Kidney capillary endothelial cell (primary cell): Measurements from ENCODE around the gene TSEN15.

Source experiments
- DNase-seq: peaks from one replicate; pipeline ENCODE4 v3.0.0-alpha.2; 2018; ENCODE audit warnings: low spot score

Gene TSEN15

GRCh38 chr1:184051485-184052193 is at the start of gene TSEN15:
TSEN15 (plus strand) TSS chr1:184051730; CDS start chr1:184051756, 26 bp downstream.
- peak; percentile 62 for DNase-seq

- peak; percentile 82 for DNase-seq
These were observed 49.5 kb upstream of the TSEN15 start for GRCh38 chr1:184002071-184002470.

- no peak for DNase-seq
These were observed 46.6 kb upstream of the TSEN15 start for GRCh38 chr1:184004935-184005334.

GRCh38 chr1:184005506-184005905 is 46.0 kb upstream of the TSEN15 start:
- DNase-seq = no peak

GRCh38 chr1:184010788-184011187 is 40.7 kb upstream of the TSEN15 start:
- no peak for DNase-seq

GRCh38 chr1:184012187-184012586 is 39.3 kb upstream of the TSEN15 start:
- no peak for DNase-seq

- no peak for DNase-seq
These were observed 37.3 kb upstream of the TSEN15 start for GRCh38 chr1:184014271-184014670.

GRCh38 chr1:184016169-184016568 is 35.4 kb upstream of the TSEN15 start:
- no peak for DNase-seq

- no peak for DNase-seq
These were observed 34.2 kb upstream of the TSEN15 start for GRCh38 chr1:184017306-184017705.

- DNase-seq = no peak
These were observed 32.9 kb upstream of the TSEN15 start for GRCh38 chr1:184018622-184019021.

GRCh38 chr1:184019069-184019468 is 32.5 kb upstream of the TSEN15 start:
- DNase-seq = no peak

GRCh38 chr1:184019506-184019905 is 32.0 kb upstream of the TSEN15 start:
- no peak for DNase-seq

- no peak for DNase-seq
These were observed 31.2 kb upstream of the TSEN15 start for GRCh38 chr1:184020328-184020727.

GRCh38 chr1:184020855-184021254 is 30.7 kb upstream of the TSEN15 start:
- DNase-seq = no peak

GRCh38 chr1:184021728-184022127 is 29.8 kb upstream of the TSEN15 start:
- no peak for DNase-seq

GRCh38 chr1:184022668-184023067 is 28.9 kb upstream of the TSEN15 start:
- no peak for DNase-seq

GRCh38 chr1:184023171-184023570 is 28.4 kb upstream of the TSEN15 start:
- DNase-seq = no peak

- no peak for DNase-seq
These were observed 26.3 kb upstream of the TSEN15 start for GRCh38 chr1:184025242-184025675.

GRCh38 chr1:184027826-184028695 is 23.5 kb upstream of the TSEN15 start:
- DNase-seq = no peak

- DNase-seq = no peak
These were observed 22.5 kb upstream of the TSEN15 start for GRCh38 chr1:184028854-184029623.

- DNase-seq = no peak
These were observed 21.0 kb upstream of the TSEN15 start for GRCh38 chr1:184030433-184031091.

- no peak for DNase-seq
These were observed 20.5 kb upstream of the TSEN15 start for GRCh38 chr1:184031092-184031408.
